ENCODE measurements around the gene GRM1.

DNA sequence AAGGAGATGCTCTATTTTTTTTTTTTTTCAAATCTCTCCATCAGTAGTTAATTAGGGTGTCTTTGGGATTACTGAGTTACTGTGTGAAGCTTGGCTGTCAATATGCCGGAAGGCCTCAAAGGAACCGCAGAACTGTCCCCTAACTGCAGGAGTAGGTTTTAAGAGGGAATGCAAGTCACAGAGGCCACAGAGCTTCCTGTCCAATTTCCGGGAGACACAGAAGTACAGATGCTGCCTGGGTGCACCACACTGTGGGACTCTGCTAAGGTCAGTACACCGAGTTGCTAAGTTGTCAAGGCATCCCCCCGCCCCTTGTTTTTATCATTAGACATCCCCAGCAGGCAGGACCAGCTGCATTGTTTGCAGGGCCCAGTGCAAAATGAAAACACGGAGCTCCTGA is 394.6 kb downstream of the GRM1 start:
- TF ChIP-seq POLR2AphosphoS5 (IDR thresholded peaks at IDR 0.05; ENCODE audit: borderline replicate concordance, low read depth, low read length) (no peak), EZH2 (IDR thresholded peaks at IDR 0.05) (no peak)
